H9 (cell line): ENCODE results near the gene LDLRAD4. TPM values are rescaled to one million over a fixed set of nuclear protein-coding genes. Genes with fewer than 3 reads are reported as not detected.

ENCODE experiments used
- DNase-seq: peaks from one replicate; pipeline ENCODE4 v3.0.0-alpha.2; 2017
- H2AFZ ChIP-seq: one replicate; pipeline ENCODE4 v1.6.1; 2013; ENCODE audit warnings: mild to moderate bottlenecking, low read length, control low read depth, moderate library complexity
- H2AK5ac ChIP-seq: 2 replicates; pipeline ENCODE4 v1.6.1; 2013; ENCODE audit warnings: low read length, control low read depth, mixed read lengths; ENCODE audit not compliant: insufficient read length
- H2BK120ac ChIP-seq: one replicate; pipeline ENCODE4 v1.6.1; 2013; ENCODE audit warnings: low read depth, mild to moderate bottlenecking, low read length, control low read depth, inconsistent platforms; ENCODE audit not compliant: poor library complexity, severe bottlenecking
- H2BK12ac ChIP-seq: 2 replicates; pipeline ENCODE4 v1.6.1; 2013; ENCODE audit warnings: low read length, control low read depth, mixed read lengths, low read depth; ENCODE audit not compliant: insufficient read length
- H2BK15ac ChIP-seq: 2 replicates; pipeline ENCODE4 v1.6.1; 2013; ENCODE audit warnings: low read depth, low read length, control low read depth
- H2BK20ac ChIP-seq: one replicate; pipeline ENCODE4 v1.6.1; 2013; ENCODE audit warnings: low read depth, mild to moderate bottlenecking, low read length, control low read depth, inconsistent platforms; ENCODE audit not compliant: poor library complexity, severe bottlenecking
- H2BK5ac ChIP-seq: 2 replicates; pipeline ENCODE4 v1.6.1; 2013; ENCODE audit warnings: low read length, control low read depth, mixed read lengths; ENCODE audit not compliant: insufficient read length
- H3K14ac ChIP-seq: 2 replicates; pipeline ENCODE4 v1.6.1; 2013; ENCODE audit warnings: low read length, control low read depth; ENCODE audit not compliant: insufficient read depth
- H3K18ac ChIP-seq: 2 replicates; pipeline ENCODE4 v1.6.1; 2013; ENCODE audit warnings: low read depth, mild to moderate bottlenecking, mixed read lengths, low read length, control low read depth; ENCODE audit not compliant: insufficient read length
- H3K23ac ChIP-seq: 2 replicates; pipeline ENCODE4 v1.6.1; 2013; ENCODE audit warnings: low read length, control low read depth, mixed read lengths, low read depth; ENCODE audit not compliant: insufficient read length
- H3K23me2 ChIP-seq: 2 replicates; pipeline ENCODE4 v1.6.1; 2013; ENCODE audit warnings: low read depth, mild to moderate bottlenecking, mixed read lengths, low read length, control low read depth; ENCODE audit not compliant: insufficient read length, poor library complexity, severe bottlenecking
- H3K27ac ChIP-seq: 2 replicates; pipeline ENCODE4 v1.5.1; 2013; ENCODE audit warnings: low read length, control low read depth, mixed read lengths, low read depth; ENCODE audit not compliant: insufficient read length
- H3K27me3 ChIP-seq: 2 replicates; pipeline ENCODE4 v1.6.1; 2013; ENCODE audit warnings: low read length, control low read depth, inconsistent platforms; ENCODE audit not compliant: insufficient read depth
- H3K4ac ChIP-seq: 2 replicates; pipeline ENCODE4 v1.6.1; 2013; ENCODE audit warnings: low read depth, mild to moderate bottlenecking, control low read depth, inconsistent platforms, low read length, moderate library complexity
- H3K4me1 ChIP-seq: 2 replicates; pipeline ENCODE4 v1.6.1; 2013; ENCODE audit warnings: low read length, control low read depth, inconsistent platforms; ENCODE audit not compliant: insufficient read depth
- H3K4me2 ChIP-seq: 2 replicates; pipeline ENCODE4 v1.6.1; 2013; ENCODE audit warnings: low read length, control low read depth, mixed read lengths; ENCODE audit not compliant: insufficient read length, insufficient read depth
- H3K56ac ChIP-seq: 2 replicates; pipeline ENCODE4 v1.6.1; 2013; ENCODE audit warnings: low read depth, mild to moderate bottlenecking, mixed read lengths, low read length, control low read depth; ENCODE audit not compliant: insufficient read length
- H3K79me1 ChIP-seq: 2 replicates; pipeline ENCODE4 v1.6.1; 2013; ENCODE audit warnings: low read depth, mild to moderate bottlenecking, moderate library complexity, low read length, control low read depth, inconsistent platforms; ENCODE audit not compliant: insufficient read depth, poor library complexity, severe bottlenecking
- H3K79me2 ChIP-seq: 2 replicates; pipeline ENCODE4 v1.6.1; 2013; ENCODE audit warnings: low read length, control low read depth, inconsistent platforms; ENCODE audit not compliant: insufficient read depth
- H3K9ac ChIP-seq: 2 replicates; pipeline ENCODE4 v1.6.1; 2013; ENCODE audit warnings: low read length, control low read depth, mixed read lengths; ENCODE audit not compliant: insufficient read length; ENCODE audit errors: extremely low read depth
- H3K9me3 ChIP-seq: one replicate; pipeline ENCODE4 v1.6.1; 2013; ENCODE audit warnings: low read depth, low read length, inconsistent platforms; ENCODE audit not compliant: control insufficient read depth
- H3T11ph ChIP-seq: one replicate; pipeline ENCODE4 v1.6.1; 2013; ENCODE audit warnings: mild to moderate bottlenecking, low read length, control low read depth, inconsistent platforms
- H4K20me1 ChIP-seq: one replicate; pipeline ENCODE4 v1.6.1; 2013; ENCODE audit not compliant: control insufficient read depth, insufficient read length, insufficient read depth
- H4K5ac ChIP-seq: 2 replicates; pipeline ENCODE4 v1.6.1; 2013; ENCODE audit warnings: low read depth, mild to moderate bottlenecking, mixed read lengths, low read length, control low read depth; ENCODE audit not compliant: insufficient read length
- H4K8ac ChIP-seq: replicated peaks from 2 replicates; pipeline ENCODE4 v1.6.1; 2013; ENCODE audit warnings: low read length, control low read depth, mixed read lengths, low read depth; ENCODE audit not compliant: insufficient read length
- H4K91ac ChIP-seq: 2 replicates; pipeline ENCODE4 v1.6.1; 2013; ENCODE audit warnings: low read depth, mild to moderate bottlenecking, moderate library complexity, mixed read lengths, low read length, control low read depth; ENCODE audit not compliant: insufficient read length
- H3K27ac Mint-ChIP-seq, 3 experiments: 2 replicates in 2 of 3; 3 replicates in 1 of 3; pipeline ENCODE4 v1.8.0; 2020 to 2021; ENCODE audit warnings: mixed read lengths in 3 of 3, mild to moderate bottlenecking in 1 of 3, moderate library complexity in 1 of 3
- H3K27me3 Mint-ChIP-seq: 2 replicates; pipeline ENCODE4 v1.8.0; 2021; ENCODE audit warnings: low read depth, mild to moderate bottlenecking, moderate library complexity, mixed read lengths
- H3K36me3 Mint-ChIP-seq, 3 experiments: 2 replicates in 2 of 3; 3 replicates in 1 of 3; pipeline ENCODE4 v1.8.0; 2020 to 2021; ENCODE audit warnings: low read depth in 3 of 3, mixed read lengths in 3 of 3; ENCODE audit not compliant: insufficient read depth in 1 of 3
- H3K4me1 Mint-ChIP-seq, 2 experiments: 2 replicates each; pipeline ENCODE4 v1.8.0; 2020; ENCODE audit warnings: mixed read lengths in 2 of 2
- H3K4me3 Mint-ChIP-seq, 2 experiments: 2 replicates in 1 of 2; 3 replicates in 1 of 2; pipeline ENCODE4 v1.8.0; 2020 to 2021; ENCODE audit warnings: mild to moderate bottlenecking in 2 of 2, mixed read lengths in 2 of 2, moderate library complexity in 1 of 2
- H3K9me3 Mint-ChIP-seq, 2 experiments: 2 replicates in 1 of 2; 3 replicates in 1 of 2; pipeline ENCODE4 v1.8.0; 2020; ENCODE audit warnings: mild to moderate bottlenecking in 2 of 2, mixed read lengths in 2 of 2, moderate library complexity in 1 of 2
- WGBS: extraction: QIAGEN DNeasy Blood & Tissue Kit; methylation state at CpG from one replicate; pipeline ENCODE4 v1.1.7; 2013; ENCODE audit warnings: missing lambda C conversion rate, low lambda C conversion rate, mixed read lengths; ENCODE audit not compliant: insufficient read length; ENCODE audit errors: extremely low coverage; 5-methylcytosine and 5-hydroxymethylcytosine counted together
- total RNA-seq: library from RNA; stranded (reverse); gene quantifications from 2 replicates; pipeline ENCODE4 v1.2.1, GENCODE V29; 2021
- TF ChIP-seq, protein P1 (sequence below): fragments of 200-600 bp; sonication (generic); conservative IDR thresholded peaks from 3 replicates; pipeline ENCODE4 v1.8.0; 2021; ENCODE audit warnings: antibody characterized with exemption, mild to moderate bottlenecking

The LDLRAD4 gene
- total RNA-seq, 1 experiment from 2014 or later: 3.9 TPM

DNA sequence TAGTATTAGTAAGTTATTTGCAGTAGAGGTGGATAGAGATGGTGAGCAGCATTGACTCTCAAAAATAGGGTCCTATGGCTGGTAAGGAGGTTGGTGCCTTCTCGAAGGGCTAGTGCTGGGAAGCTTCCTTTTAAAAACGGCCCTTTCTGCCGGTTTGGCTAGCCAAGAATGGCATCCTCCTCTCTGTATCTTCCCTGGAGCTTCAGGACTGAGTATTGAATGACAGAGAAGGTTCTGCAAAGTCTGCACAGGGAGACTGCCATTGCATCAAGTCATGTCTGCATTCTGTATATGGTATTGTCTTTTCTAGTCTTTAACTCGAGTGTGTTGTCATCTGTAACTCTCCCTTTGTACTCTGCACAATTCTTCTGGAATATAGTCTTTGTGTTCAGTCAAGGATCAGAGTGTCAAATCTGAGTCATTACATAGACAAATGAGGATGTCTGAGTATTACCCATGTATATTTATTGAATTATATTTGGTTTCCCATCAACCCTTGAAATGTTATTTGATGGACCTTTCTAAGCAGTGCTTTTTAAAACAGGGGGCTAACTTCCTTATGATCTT is 1.1 kb downstream of the LDLRAD4 start:
- Mint-ChIP-seq H3K4me3 (peak overlapping the region; percentile 66 to 80; a peak in 3 of 5 replicates), H3K27me3 (peaks cover 49% of the 10 kb centered on the region), H3K4me1 (peaks cover 35 to 44% of the 10 kb centered on the region in 2 experiments), H3K9me3 (peaks cover 0 to 1% of the 10 kb centered on the region in 2 experiments; a peak in 2 of 5 replicates), H3K36me3 (peaks cover 0 to 2% (median 0%) of the 10 kb centered on the region in 3 experiments; a peak in 2 of 7 replicates), H3K27ac (no peak overlapping the region)
- H3K9ac ChIP-seq: no peak overlapping the region
- no peak overlapping the region for H4K5ac ChIP-seq
- TF ChIP-seq, protein P1, sequence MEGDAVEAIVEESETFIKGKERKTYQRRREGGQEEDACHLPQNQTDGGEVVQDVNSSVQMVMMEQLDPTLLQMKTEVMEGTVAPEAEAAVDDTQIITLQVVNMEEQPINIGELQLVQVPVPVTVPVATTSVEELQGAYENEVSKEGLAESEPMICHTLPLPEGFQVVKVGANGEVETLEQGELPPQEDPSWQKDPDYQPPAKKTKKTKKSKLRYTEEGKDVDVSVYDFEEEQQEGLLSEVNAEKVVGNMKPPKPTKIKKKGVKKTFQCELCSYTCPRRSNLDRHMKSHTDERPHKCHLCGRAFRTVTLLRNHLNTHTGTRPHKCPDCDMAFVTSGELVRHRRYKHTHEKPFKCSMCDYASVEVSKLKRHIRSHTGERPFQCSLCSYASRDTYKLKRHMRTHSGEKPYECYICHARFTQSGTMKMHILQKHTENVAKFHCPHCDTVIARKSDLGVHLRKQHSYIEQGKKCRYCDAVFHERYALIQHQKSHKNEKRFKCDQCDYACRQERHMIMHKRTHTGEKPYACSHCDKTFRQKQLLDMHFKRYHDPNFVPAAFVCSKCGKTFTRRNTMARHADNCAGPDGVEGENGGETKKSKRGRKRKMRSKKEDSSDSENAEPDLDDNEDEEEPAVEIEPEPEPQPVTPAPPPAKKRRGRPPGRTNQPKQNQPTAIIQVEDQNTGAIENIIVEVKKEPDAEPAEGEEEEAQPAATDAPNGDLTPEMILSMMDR: no peak
- no CpG with 5 or more reads among the region's 4 CpGs for WGBS
- no peaks in the 10 kb centered on the region for H3K4me1 ChIP-seq
- no peak overlapping the region for H2BK12ac ChIP-seq
- H2BK20ac ChIP-seq: no peak overlapping the region
- H3K56ac ChIP-seq: no peak overlapping the region
- no peak overlapping the region for H2BK5ac ChIP-seq
- peaks cover 14% of the 10 kb centered on the region for H3K23me2 ChIP-seq
- H2BK120ac ChIP-seq: no peak overlapping the region
- no peak overlapping the region for H3K27ac ChIP-seq
- H3K9me3 ChIP-seq: no peaks in the 10 kb centered on the region
- H3K14ac ChIP-seq: no peak overlapping the region
- no peaks in the 10 kb centered on the region for H4K20me1 ChIP-seq
- H3T11ph ChIP-seq: no peak overlapping the region
- H3K23ac ChIP-seq: no peak overlapping the region
- H2AK5ac ChIP-seq: no peak overlapping the region
- no peaks in the 10 kb centered on the region for H3K79me1 ChIP-seq
- peaks cover 17% of the 10 kb centered on the region; the same call in 1 of the 2 replicates for H3K27me3 ChIP-seq
- no peak overlapping the region for H4K8ac ChIP-seq
- no peaks in the 10 kb centered on the region for H3K79me2 ChIP-seq
- no peak overlapping the region for H3K4ac ChIP-seq
- no peak overlapping the region for H3K18ac ChIP-seq
- DNase-seq: no peak
- H3K4me2 ChIP-seq: no peak overlapping the region
- H2BK15ac ChIP-seq: no peak overlapping the region
- no peak overlapping the region for H4K91ac ChIP-seq
- H2AFZ ChIP-seq: no peak overlapping the region
